ENCODE measurements around the gene ZNF324B.

DNA sequence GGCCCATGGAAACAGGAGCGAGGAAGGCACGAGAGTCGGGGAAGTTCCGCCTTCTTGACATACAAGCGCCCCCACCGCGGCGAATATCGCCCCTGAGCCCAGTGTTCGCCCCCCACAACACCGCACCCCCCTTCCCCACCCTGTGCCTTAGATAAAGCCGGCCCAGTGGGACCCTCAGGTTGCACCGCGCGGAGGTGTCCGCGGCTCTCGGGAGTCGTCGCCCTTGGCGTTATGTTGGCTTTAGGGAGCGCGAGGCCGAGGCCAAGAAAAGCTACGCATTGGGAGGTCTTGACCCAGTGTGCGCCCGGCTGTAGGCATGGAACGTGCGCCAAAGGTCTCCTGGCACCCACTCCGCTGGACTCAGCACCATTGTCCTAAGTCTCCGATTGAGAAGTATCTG lies 10.9 kb upstream of the ZNF324B start:
- TF ChIP-seq, protein P1, sequence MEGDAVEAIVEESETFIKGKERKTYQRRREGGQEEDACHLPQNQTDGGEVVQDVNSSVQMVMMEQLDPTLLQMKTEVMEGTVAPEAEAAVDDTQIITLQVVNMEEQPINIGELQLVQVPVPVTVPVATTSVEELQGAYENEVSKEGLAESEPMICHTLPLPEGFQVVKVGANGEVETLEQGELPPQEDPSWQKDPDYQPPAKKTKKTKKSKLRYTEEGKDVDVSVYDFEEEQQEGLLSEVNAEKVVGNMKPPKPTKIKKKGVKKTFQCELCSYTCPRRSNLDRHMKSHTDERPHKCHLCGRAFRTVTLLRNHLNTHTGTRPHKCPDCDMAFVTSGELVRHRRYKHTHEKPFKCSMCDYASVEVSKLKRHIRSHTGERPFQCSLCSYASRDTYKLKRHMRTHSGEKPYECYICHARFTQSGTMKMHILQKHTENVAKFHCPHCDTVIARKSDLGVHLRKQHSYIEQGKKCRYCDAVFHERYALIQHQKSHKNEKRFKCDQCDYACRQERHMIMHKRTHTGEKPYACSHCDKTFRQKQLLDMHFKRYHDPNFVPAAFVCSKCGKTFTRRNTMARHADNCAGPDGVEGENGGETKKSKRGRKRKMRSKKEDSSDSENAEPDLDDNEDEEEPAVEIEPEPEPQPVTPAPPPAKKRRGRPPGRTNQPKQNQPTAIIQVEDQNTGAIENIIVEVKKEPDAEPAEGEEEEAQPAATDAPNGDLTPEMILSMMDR (IDR thresholded peaks at IDR 0.05; ENCODE audit: poor library complexity), result no peak
- TF ChIP-seq EZH2phosphoT487 (IDR thresholded peaks at IDR 0.05; ENCODE audit: low read depth, severe bottlenecking, unreplicated experiment) (no peak), EZH2 (IDR thresholded peaks at IDR 0.05; ENCODE audit: borderline replicate concordance) (no peak)

Data from hepatocyte (in vitro differentiated cells).